T-cell (primary cell): Measurements from ENCODE around the gene JMJD1C. TPM values are rescaled to one million over a fixed set of nuclear protein-coding genes. Genes with fewer than 3 reads are reported as not detected.

Experiments
- ATAC-seq, 4 experiments: fragments of 200-7000 bp in 3 of 4; fragments of 150-1000 bp in 1 of 4; cut with Tn5 transposase; replicated peaks in 1 of 4; 1 replicate in 3 of 4; 2 replicates in 1 of 4; pipeline ENCODE4 v1.10.0; 2021; ENCODE audit warnings: moderate library complexity in 3 of 4, mild to moderate bottlenecking in 2 of 4, moderate number of reproducible peaks in 1 of 4
- CTCF ChIA-PET, 2 donors: fragments of 300-600 bp; sonication (Branson Sonifier 250); formaldehyde crosslinking; loops; one replicate each; lab custom pipeline; 2022; ENCODE audit warnings: antibody characterized with exemption in 2 of 2; lab: Charles Lee
- POLR2A ChIA-PET, 2 donors: fragments of 300-600 bp; sonication (Branson Sonifier 250); formaldehyde crosslinking; loops; one replicate each; lab custom pipeline; 2022; ENCODE audit warnings: antibody characterized with exemption in 2 of 2; lab: Charles Lee
- DNase-seq, 35 experiments: peaks; one replicate each; pipeline versions ENCODE4 v3.0.0 to v3.0.0-alpha.2; 2013 to 2023
- H3K27ac ChIP-seq: one replicate; pipeline ENCODE4 v1.5.1; 2013; ENCODE audit warnings: low read length
- H3K27me3 ChIP-seq, 2 experiments: replicated peaks in 1 of 2; 1 replicate in 1 of 2; 2 replicates in 1 of 2; pipeline versions ENCODE4 v1.6.1 to v1.7.0; 2013; ENCODE audit warnings: low read length in 1 of 2, mixed read lengths in 1 of 2; ENCODE audit not compliant: control insufficient read depth in 2 of 2, insufficient read depth in 2 of 2; ENCODE audit errors: extremely low read depth in 1 of 2
- H3K36me3 ChIP-seq, 2 donors: 1 replicate in 1 of 2; 2 replicates in 1 of 2; pipeline versions ENCODE4 v1.6.1 to v1.7.0; 2013; ENCODE audit warnings: low read length in 1 of 2; ENCODE audit not compliant: control insufficient read depth in 2 of 2, insufficient read depth in 1 of 2; ENCODE audit errors: extremely low read depth in 1 of 2
- H3K4me1 ChIP-seq, 2 experiments: 1 replicate in 1 of 2; 2 replicates in 1 of 2; pipeline versions ENCODE4 v1.6.1 to v1.7.0; 2013; ENCODE audit warnings: low read length in 2 of 2, mixed read lengths in 1 of 2; ENCODE audit not compliant: insufficient read depth in 2 of 2, control insufficient read depth in 1 of 2; ENCODE audit errors: extremely low read depth in 1 of 2
- H3K4me3 ChIP-seq, 2 donors: 1 replicate in 1 of 2; 2 replicates in 1 of 2; pipeline versions ENCODE4 v1.5.1 to v1.7.0; 2013; ENCODE audit warnings: mild to moderate bottlenecking in 2 of 2, low read length in 1 of 2, moderate library complexity in 1 of 2; ENCODE audit not compliant: control insufficient read depth in 1 of 2; ENCODE audit errors: extremely low read depth in 1 of 2
- H3K9me3 ChIP-seq: 2 replicates; pipeline ENCODE4 v1.7.0; 2013
- H3K27ac Mint-ChIP-seq, 2 donors: one replicate each; pipeline ENCODE4 v1.8.0; 2020 to 2021; ENCODE audit warnings: mild to moderate bottlenecking in 2 of 2, mixed read lengths in 2 of 2
- H3K27me3 Mint-ChIP-seq, 2 donors: one replicate each; pipeline ENCODE4 v1.8.0; 2021 to 2022; ENCODE audit warnings: mixed read lengths in 2 of 2
- H3K36me3 Mint-ChIP-seq: one replicate; pipeline ENCODE4 v1.8.0; 2021; ENCODE audit warnings: mixed read lengths
- H3K4me1 Mint-ChIP-seq, 3 donors: one replicate each; pipeline ENCODE4 v1.8.0; 2020 to 2022; ENCODE audit warnings: mixed read lengths in 3 of 3, mild to moderate bottlenecking in 1 of 3
- H3K4me3 Mint-ChIP-seq, 3 donors: one replicate each; pipeline ENCODE4 v1.8.0; 2020 to 2022; ENCODE audit warnings: mild to moderate bottlenecking in 3 of 3, mixed read lengths in 3 of 3, moderate library complexity in 3 of 3
- H3K9me3 Mint-ChIP-seq, 3 donors: one replicate each; pipeline ENCODE4 v1.8.0; 2020 to 2022; ENCODE audit warnings: mixed read lengths in 3 of 3
- WGBS: methylation state at CpG from one replicate; pipeline ENCODE4 v1.1.5; 2013; ENCODE audit warnings: missing lambda C conversion rate; ENCODE audit not compliant: insufficient coverage; 5-methylcytosine and 5-hydroxymethylcytosine counted together
- total RNA-seq, 35 experiments: library from RNA in 6 of 35; stranded (reverse) in 6 of 35; fragments of 120-200 nt in 1 of 35; gene quantifications; one replicate each; pipeline versions ENCODE4 v1.2.1 to v1.2.4 and lab custom pipeline; 2013 to 2026

Gene JMJD1C
- total RNA-seq, 5 donors from 2014 or later (not counting 1 experiment from before 2014, with no cell fraction given): 84.1 to 193 (median 92.6) TPM

- CTCF ChIA-PET: interaction anchor here in 1 of 2 donors (1.0 to 1.6 kb wide), 2 partner anchors 10 to 41 kb away, joined by 3 read pairs; no protein-coding TSS in a partner anchor
- WGBS: 100% methylated on average over 1 of the region's 3 CpGs
- Histone ChIP-seq H3K36me3 (no peaks in the 10 kb centered on the region), H3K4me1 (peaks cover 27 to 38% of the 10 kb centered on the region in 2 experiments), H3K9me3 (no peaks in the 10 kb centered on the region), H3K27ac (peak overlapping the region; percentile 88), H3K4me3 (no peak overlapping the region), H3K27me3 (no peaks in the 10 kb centered on the region)
- DNase-seq (peak in 1 of 35 experiments; percentile 50), ATAC-seq (peak in 1 of 4 experiments; percentile 45)
- H3K4me3 Mint-ChIP-seq: peak overlapping the region; percentile 26 to 39 (median 28)
- peak overlapping the region; percentile 75 to 88 for H3K27ac Mint-ChIP-seq
- no peaks in the 10 kb centered on the region for H3K27me3 Mint-ChIP-seq
- H3K36me3 Mint-ChIP-seq: peaks cover 15% of the 10 kb centered on the region
- POLR2A ChIA-PET: interaction anchor here (0.6 to 1.8 kb wide), 6 partner anchors 14 to 52 kb away, joined by 3 to 5 read pairs (median 4); no protein-coding TSS in a partner anchor
- no peaks in the 10 kb centered on the region for H3K9me3 Mint-ChIP-seq
- H3K4me1 Mint-ChIP-seq: peaks cover 57 to 77% (median 68%) of the 10 kb centered on the region in 3 donors
These were observed 238.4 kb downstream of the JMJD1C start for GRCh38 chr10:63227207-63227895.

- CTCF ChIA-PET: interaction anchor here (0.6 to 2.6 kb wide), 3 partner anchors 43 to 53 kb away, joined by 3 to 23 read pairs (median 8); no protein-coding TSS in a partner anchor
- POLR2A ChIA-PET: interaction anchor here (2.1 to 2.2 kb wide), 3 partner anchors 32 to 48 kb away, joined by 9 to 53 read pairs (median 9); no protein-coding TSS in a partner anchor
- no peak overlapping the region for H3K4me3 Mint-ChIP-seq
- no peak overlapping the region for H3K4me3 ChIP-seq
- H3K36me3 ChIP-seq: no peaks in the 10 kb centered on the region
- H3K27me3 Mint-ChIP-seq: no peaks in the 10 kb centered on the region
- no peaks in the 10 kb centered on the region for H3K27me3 ChIP-seq
- no peak overlapping the region for H3K27ac Mint-ChIP-seq
- DNase-seq (no peak), ATAC-seq (no peak)
- no peak overlapping the region for H3K27ac ChIP-seq
- no peaks in the 10 kb centered on the region for H3K9me3 Mint-ChIP-seq
- H3K9me3 ChIP-seq: no peaks in the 10 kb centered on the region
- no CpG with 5 or more reads among the region's 1 CpG for WGBS
- peaks cover 8% of the 10 kb centered on the region for H3K36me3 Mint-ChIP-seq
- peaks cover 77 to 87% (median 78%) of the 10 kb centered on the region in 3 donors for H3K4me1 Mint-ChIP-seq
- H3K4me1 ChIP-seq: peaks cover 30 to 37% of the 10 kb centered on the region in 2 experiments
These were observed 241.5 kb downstream of the JMJD1C start for GRCh38 chr10:63224241-63224640.

DNA sequence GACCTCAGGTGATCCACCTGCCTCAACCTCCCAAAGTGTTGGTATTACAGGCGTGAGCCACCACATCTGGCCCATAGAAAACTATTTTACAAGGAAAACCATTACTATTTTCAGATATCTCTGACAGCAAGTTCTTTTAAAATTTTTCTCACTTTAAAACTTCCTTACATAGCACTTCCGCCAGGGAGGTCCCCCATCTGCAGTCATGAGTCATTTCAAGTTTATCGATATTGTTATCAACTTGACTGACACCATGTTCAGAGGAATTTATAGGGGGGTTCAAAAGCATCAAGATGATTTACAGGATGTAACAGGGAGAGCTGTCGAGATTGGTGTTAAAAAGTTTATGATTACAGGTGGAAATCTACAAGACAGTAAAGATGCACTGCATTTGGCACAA is 243.8 kb downstream of the JMJD1C start:
- ChIA-PET POLR2A (no interaction called here), CTCF (no interaction called here)
- no peak for ATAC-seq
- Histone ChIP-seq H3K36me3 (no peaks in the 10 kb centered on the region), H3K4me3 (no peak overlapping the region), H3K9me3 (no peaks in the 10 kb centered on the region), H3K4me1 (peaks cover 28 to 30% of the 10 kb centered on the region in 2 experiments), H3K27ac (peak overlapping the region; percentile 31), H3K27me3 (no peaks in the 10 kb centered on the region)
- peak overlapping the region; percentile 89 to 92 for H3K27ac Mint-ChIP-seq
- no peaks in the 10 kb centered on the region for H3K27me3 Mint-ChIP-seq
- H3K9me3 Mint-ChIP-seq: no peaks in the 10 kb centered on the region
- H3K4me3 Mint-ChIP-seq: peak overlapping the region in 1 of 3 donors; percentile 30
- DNase-seq: peak in 1 of 35 experiments; percentile 29
- H3K4me1 Mint-ChIP-seq: peaks cover 72 to 82% (median 76%) of the 10 kb centered on the region in 3 donors
- 17% methylated on average over 1 of the region's 4 CpGs for WGBS
- H3K36me3 Mint-ChIP-seq: peaks cover 12% of the 10 kb centered on the region

GRCh38 chr10:63219749-63220148 is 246.0 kb downstream of the JMJD1C start:
- ATAC-seq: no peak
- ChIA-PET CTCF (no interaction called here), POLR2A (no interaction called here)
- no peaks in the 10 kb centered on the region for H3K9me3 ChIP-seq
- WGBS: no CpG with 5 or more reads among the region's 5 CpGs
- Mint-ChIP-seq H3K9me3 (no peaks in the 10 kb centered on the region), H3K4me1 (peaks cover 56 to 66% (median 65%) of the 10 kb centered on the region in 3 donors), H3K27ac (peak overlapping the region; percentile 89 to 92), H3K27me3 (no peaks in the 10 kb centered on the region), H3K36me3 (peaks cover 19% of the 10 kb centered on the region), H3K4me3 (peak overlapping the region in 1 of 3 donors; percentile 30)
- DNase-seq: no peak
- H3K27ac ChIP-seq: no peak overlapping the region
- H3K4me3 ChIP-seq: no peak overlapping the region
- peaks cover 12 to 19% of the 10 kb centered on the region in 2 experiments for H3K4me1 ChIP-seq
- H3K36me3 ChIP-seq: peaks cover 0 to 7% of the 10 kb centered on the region in 2 donors
- no peaks in the 10 kb centered on the region for H3K27me3 ChIP-seq

GRCh38 chr10:63217120-63217605 is 248.6 kb downstream of the JMJD1C start:
- no peaks in the 10 kb centered on the region for H3K27me3 ChIP-seq
- no CpG with 5 or more reads among the region's 3 CpGs for WGBS
- no peak overlapping the region for H3K4me3 ChIP-seq
- H3K4me1 ChIP-seq: peaks cover 6 to 19% of the 10 kb centered on the region in 2 experiments
- no peak overlapping the region for H3K27ac ChIP-seq
- H3K9me3 ChIP-seq: no peaks in the 10 kb centered on the region
- Mint-ChIP-seq H3K36me3 (peaks cover 35% of the 10 kb centered on the region), H3K27me3 (no peaks in the 10 kb centered on the region), H3K4me1 (peaks cover 55 to 64% (median 62%) of the 10 kb centered on the region in 3 donors), H3K4me3 (no peak overlapping the region), H3K27ac (peak overlapping the region; percentile 55 to 73), H3K9me3 (no peaks in the 10 kb centered on the region)
- ATAC-seq (peak; percentile 77 to 85 (median 80)), DNase-seq (peak in 8 of 35 experiments; percentile 6 to 73 (median 24))
- POLR2A ChIA-PET: interaction anchor here (0.6 to 1.3 kb wide), 8 partner anchors 8 to 1317 kb away, joined by 3 to 9 read pairs (median 4); no protein-coding TSS in a partner anchor
- peaks cover 0 to 28% of the 10 kb centered on the region in 2 donors for H3K36me3 ChIP-seq
- CTCF ChIA-PET: interaction anchor here (0.6 to 3.9 kb wide), 40 partner anchors 8 to 504 kb away, joined by 3 to 30 read pairs (median 4); no protein-coding TSS in a partner anchor

DNA sequence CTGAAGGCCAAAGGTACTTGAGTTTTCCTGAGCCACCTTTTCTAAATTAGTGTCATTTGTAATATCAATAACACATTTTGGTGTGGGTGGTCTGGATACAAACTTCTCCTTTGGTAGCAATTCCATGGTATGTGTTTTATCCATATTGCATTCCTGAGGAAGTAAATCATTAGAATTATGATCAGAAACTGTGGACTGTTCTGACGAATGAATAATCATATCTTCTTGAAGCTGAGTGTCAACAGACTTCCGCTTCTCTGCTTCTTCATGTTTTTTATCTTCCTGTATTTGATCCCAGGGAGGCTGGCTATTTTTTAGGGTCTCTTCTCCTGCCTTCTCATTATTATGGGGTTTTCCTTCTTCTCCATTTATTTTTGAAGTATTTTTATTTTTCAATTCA is 251.2 kb downstream of the JMJD1C start:
- Mint-ChIP-seq H3K4me1 (peaks cover 47 to 56% (median 53%) of the 10 kb centered on the region in 3 donors), H3K4me3 (no peak overlapping the region), H3K36me3 (peaks cover 49% of the 10 kb centered on the region), H3K27ac (peak overlapping the region in 1 of 2 donors; percentile 72), H3K9me3 (peaks cover 3 to 6% (median 3%) of the 10 kb centered on the region in 3 donors), H3K27me3 (no peaks in the 10 kb centered on the region)
- Histone ChIP-seq H3K27me3 (no peaks in the 10 kb centered on the region), H3K9me3 (no peaks in the 10 kb centered on the region), H3K4me3 (no peak overlapping the region), H3K36me3 (peaks cover 0 to 41% of the 10 kb centered on the region in 2 donors), H3K4me1 (peaks cover 0 to 18% of the 10 kb centered on the region in 2 experiments), H3K27ac (no peak overlapping the region)
- ATAC-seq (no peak), DNase-seq (no peak)
- POLR2A ChIA-PET: no interaction called here
- whole genome bisulfite sequencing: no CpG with 5 or more reads among the region's 2 CpGs
- CTCF ChIA-PET: interaction anchor here (0.6 to 1.9 kb wide), 2 partner anchors 415 to 841 kb away, joined by 4 to 5 read pairs; no protein-coding TSS in a partner anchor
